NCI-H2227 (cell line): ENCODE measurements around the gene SPAG17.

Source experiments
- DNase-seq: peaks from one replicate; lab custom pipeline; 2025; ENCODE audit not compliant: unreplicated experiment; lab: John Stamatoyannopoulos, UW

SPAG17 gene

DNA sequence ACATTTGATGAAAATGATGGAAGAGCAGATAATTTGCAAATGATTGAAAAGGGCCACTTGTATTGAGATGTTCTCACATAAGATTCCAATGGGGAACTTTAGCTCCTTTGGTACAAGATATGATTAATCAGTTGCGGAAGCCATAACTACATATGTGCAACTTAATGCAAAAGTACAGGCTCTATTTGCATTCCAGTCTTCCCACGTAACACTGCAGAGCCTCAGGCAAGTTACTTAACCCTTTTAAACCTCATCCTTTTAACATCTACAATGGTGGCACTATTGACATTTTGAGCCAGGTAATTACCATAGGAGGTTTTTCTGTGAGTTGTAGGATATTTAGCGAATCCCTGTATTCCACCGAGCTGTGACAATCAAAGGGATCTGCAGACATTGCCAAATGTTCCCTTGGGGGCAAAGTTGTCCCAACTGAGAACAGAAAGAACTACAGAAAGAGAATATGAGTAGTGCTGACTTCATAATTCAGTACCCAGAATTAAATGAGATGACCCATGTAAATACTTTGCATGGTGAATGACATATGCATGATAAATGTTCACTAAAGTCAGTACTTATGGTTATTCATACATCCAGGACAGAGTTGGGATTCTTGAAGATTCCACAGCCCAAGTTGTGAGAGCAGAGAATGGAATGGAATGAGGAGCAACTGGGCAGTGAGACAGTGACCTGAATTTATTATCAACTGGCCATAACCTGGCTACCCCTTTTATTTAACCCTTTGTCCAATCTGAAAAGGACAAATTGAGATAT lies 62.6 kb downstream of the SPAG17 start:
- no peak for DNase-seq

DNA sequence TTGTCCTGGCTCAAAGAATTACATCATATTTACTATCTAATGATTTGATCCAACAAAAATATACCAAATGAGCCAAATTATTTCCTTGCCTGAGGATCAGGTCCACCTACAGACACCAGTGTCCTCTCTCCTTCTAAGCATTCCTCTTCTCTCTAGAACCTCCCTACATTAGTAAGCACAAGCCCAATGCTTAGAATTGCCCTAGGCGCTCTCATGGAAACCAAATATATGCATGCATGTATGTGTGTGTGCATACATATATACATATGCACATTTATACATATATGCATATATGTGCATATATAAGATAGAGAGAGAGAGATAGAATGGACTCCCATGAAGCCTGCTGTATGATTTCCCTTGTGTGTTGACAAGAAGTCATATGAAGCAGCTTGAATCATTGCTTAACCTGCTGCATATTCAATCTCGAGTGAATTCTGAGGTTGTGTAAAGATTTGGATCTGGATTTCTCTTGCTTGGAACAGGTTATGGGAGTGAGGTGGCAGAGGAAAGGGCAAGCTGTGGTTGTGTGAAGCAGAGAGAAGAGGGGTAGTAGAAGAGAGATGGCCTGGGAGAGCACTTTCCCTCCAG lies 66.1 kb downstream of the SPAG17 start:
- DNase-seq, result no peak

DNA sequence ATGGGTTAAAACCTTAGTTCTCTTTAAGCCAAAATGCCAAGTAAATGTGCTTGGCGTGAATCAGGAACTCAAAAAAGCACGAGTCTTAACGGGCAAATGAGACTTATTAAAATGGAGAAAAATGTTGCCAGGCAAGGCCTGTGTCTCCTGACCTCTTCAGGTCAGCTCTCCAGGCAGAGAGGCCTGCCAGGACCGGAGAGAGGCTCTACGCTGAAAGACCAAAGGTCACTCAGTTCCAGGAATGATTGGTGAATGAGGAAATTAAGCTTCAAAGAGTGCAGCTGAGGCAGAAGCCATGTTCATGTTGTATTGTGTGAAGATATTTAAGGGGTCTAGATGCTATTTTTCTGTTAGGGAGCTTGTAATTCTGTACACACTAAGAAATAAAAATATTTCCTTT lies 66.6 kb downstream of the SPAG17 start:
- no peak for DNase-seq

DNA sequence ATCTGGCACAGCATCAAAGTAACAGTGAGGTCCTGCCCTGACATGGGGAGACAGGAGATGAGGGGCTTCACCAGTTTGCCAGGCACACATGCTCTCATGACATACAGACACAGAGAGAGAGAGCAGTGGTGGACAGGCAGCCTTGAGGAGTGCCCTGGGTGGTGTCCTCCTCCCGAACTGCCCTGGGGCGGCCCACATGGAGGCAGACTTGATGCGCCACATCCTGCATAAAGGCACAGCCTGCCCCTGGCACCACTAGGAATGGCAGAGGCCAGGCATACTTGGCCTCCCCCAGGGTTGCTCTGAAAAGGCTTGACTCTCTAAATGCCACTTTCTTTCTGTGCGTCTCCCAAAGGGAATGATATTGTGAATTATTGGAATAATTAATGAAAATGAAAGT lies 67.5 kb downstream of the SPAG17 start:
- no peak for DNase-seq

DNA sequence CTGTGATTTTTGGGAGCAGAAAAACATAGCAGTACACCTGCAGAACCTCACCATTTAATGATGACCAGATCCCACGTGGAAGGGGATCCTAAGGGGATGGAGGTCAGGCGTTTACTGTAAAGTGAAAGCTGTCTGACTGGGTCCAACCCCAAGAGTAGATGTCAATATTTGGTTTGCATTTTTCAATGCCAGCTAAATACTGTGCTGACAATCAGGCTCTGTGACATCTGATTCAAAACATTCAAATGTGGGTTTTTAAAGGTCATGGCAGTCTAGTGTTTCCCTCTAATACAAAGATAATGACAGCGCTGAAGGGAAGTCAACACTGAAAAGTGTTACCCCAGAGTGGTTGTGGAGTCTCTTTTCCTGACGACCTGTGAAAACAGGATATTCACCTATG lies 68.1 kb downstream of the SPAG17 start:
- DNase-seq, result no peak

DNA sequence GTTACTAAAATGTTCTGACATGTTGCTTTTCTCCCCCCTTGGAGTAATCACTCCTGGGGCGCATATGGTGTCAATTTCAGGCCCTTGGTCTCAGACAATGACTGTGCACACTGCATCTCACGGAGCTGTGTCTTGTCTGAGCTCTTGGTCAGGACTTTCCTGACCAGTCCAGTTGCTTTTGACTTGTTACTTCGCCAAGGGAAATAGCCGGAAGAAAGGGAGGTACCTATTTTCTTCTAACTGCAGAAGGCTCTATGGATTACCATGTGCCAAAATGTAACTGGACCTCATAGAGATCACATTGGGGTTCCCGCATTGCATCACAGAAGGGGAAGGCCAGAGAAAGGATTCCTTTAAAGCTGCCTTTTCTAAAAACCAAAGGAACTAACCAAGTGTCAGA lies 68.6 kb downstream of the SPAG17 start:
- no peak for DNase-seq

DNA sequence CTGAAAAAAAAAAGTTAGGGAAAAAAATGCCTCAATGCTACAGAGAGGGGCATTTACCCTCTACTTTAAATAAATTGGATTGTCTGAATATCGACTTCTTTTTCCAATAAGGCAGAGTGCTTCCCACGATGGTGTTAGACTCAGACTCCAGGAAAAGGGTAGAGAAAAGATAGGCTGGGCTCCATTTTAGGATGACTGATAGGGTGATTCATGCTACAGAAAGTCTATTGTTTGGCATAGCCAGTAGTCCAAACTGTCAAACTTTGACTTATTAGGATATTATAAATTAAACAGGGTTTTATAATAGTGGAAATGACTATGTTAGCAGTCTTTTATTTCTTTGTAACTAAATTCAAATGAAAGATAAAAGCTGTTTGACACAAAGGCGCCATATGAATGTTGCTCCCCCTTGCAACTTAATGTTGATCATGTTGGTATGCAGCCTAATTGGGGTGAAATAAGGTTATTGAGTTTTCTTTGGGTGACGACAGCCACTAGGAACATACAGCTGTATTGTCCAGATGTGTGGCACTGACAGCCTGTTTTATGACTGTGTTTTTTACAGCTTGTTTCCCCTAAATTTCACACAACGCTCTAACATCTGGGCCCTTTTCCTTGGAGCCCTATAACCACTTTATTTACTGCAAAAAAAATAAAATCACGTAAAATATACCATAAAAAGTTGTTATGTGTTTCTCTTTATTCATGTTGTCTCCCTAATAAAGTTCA lies 69.3 kb downstream of the SPAG17 start:
- no peak for DNase-seq

DNA sequence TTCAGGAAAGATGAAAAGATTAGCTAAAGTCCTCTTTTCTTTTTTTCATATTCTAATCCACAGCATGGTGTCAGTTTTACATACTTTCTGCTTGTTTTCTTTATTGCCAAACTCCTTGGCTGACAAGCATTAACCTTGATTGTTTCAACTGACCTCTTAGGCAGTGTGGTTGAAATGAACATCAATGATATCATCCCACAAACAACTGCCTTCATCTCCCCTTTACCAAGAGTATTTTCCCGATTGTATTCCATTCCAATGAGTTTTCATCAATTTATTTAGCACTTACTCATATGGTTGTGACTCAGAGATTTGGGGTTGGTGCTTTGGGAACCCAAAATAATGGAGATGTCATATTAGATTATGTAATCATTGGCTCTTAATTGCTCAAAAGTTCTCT lies 71.8 kb downstream of the SPAG17 start:
- DNase-seq, result no peak

DNA sequence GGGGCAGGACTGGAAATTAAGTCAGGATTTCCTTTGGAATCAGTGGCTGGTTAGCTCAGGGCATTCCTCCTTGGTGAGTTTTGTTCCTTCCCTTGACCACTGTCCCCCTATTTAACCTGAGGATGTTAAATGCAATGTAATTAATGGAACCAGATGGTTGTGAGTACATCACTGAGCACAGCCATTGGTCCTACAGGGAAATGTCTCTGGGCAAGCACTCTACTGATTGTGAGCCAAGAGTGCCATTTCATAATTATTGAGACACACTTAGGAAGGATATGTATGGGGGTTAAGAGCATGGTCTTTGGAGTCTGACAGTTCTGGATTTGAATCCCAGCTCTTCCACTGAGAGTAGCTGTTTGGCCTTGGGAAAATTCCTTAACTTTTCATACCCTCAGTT lies 74.4 kb downstream of the SPAG17 start:
- DNase-seq, result no peak

DNA sequence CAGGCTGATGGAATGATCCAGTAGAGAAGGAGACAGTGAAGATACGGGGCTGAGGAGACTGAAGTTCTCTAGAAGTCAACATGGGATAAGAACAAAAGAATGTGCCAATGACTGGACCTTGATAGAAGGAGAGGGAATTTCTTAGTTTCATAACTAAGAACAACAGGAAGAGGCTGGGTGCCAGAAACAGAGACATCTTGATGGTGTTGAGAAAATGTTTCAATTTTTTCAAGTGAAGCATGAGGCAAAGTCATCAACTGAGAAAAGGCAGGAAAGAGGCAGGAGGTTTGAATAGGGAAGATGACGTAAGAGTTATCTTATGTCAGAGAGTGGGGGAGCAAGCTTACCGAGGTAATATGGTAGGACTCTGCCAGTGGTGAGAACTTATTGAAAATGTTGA lies 80.1 kb downstream of the SPAG17 start:
- no peak for DNase-seq

DNA sequence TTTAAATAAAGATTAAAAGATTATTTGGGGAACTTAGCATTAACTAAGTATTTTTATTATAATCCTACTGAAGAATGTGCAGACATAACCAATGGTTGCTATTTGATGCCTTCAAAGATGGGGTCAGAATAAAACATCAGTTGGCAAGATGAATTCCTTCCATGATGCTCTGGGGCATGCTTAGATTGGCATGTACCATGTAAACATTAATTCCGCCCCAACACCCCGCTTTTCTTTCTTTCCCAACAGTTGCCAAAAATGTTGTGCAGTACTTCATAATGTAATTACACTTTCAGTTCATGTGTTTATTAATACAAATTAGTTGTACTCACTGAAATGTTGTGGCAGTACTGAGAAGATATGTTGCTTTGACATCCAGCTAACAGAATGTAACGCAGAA lies 82.6 kb downstream of the SPAG17 start:
- DNase-seq, result no peak

DNA sequence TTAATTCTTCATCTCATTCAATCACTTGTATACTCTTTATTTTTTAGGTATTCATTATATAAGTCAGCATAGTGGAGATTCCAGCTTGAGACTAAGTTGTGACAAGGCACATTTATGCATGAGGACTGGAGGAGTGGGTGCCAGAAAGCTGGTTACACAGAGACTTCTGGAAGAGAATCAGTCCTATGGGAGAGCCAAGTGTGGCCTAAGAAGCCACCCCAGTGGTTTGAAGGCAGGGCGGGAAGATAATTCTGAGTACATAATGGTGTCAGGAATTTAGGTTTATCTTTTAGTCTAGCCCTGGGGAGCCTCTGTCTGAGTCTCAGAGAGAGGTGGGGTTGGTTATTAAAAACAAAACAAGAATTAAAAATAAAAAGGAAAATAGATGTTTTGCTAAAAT lies 83.0 kb downstream of the SPAG17 start:
- DNase-seq, result no peak

DNA sequence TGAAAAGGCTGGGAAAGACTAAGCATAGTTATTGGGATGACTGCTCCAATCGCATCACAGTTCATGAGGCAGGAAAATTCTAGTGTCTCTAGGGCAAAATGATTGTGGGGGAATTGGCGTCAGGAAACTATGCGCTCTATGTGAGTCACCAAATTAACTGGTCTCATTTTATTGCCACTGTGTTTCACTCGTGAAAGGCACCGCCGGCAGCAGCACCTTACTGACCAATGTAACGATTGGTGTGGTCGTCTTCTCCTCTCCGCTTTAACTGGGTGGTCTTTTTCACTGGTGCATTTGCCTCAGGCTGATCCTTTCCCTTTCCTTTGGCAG lies 83.5 kb downstream of the SPAG17 start:
- no peak for DNase-seq

DNA sequence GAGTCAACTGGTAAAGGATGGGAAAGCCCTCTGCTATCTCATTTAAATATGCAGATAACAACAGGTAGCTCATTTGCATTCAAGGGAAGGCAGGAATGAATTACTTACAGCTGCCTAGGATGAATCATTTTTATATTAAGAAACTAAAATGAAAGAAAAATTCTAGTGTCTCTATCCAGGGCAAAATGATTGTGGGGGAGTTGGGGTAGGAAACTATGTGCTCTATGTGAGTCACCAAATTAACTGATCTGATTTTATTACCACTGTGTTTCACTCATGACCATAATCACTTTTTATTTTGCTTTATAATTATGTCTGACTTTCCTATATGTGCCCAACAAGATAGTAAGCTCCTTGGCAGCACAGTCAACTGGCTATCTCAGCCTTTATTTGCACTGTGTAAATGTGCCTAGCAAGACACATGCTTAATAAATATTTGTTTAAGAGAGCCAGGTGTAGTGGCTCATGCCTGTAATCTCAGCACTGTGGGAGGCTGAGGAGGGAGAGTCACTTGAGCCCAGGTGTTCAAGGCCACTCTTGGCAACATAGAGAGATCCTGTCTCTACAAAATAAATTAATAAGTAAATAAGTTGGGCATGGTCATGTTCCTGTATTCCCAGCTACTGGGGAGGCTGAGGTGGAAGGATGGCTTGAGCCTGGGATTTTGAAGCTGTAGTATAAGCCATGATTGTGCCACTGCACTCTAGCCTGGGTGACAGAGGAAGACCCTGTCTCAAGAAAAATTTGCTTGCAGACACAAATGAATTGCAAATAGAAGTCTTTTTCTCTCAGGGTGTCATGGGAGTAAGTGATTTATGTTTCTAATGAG lies 84.1 kb downstream of the SPAG17 start:
- DNase-seq, result no peak

DNA sequence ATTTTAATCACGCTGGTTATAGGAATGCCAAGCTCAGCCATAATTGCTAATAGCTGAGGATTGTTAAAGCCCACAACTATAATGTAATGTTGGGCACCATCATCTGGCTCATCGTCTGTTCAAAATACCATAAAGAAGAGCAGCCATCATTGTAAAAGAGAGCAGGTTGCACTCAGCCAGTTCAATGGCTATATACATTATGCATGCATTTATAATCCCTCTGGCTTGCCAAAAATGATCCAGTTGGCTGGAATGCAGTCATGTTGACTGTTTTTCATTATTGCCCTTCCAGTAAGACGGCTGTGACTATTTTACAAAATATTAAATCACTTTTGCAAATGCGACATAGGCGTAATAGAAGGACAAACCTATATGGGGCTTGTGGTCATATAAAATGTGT lies 85.3 kb downstream of the SPAG17 start:
- no peak for DNase-seq

DNA sequence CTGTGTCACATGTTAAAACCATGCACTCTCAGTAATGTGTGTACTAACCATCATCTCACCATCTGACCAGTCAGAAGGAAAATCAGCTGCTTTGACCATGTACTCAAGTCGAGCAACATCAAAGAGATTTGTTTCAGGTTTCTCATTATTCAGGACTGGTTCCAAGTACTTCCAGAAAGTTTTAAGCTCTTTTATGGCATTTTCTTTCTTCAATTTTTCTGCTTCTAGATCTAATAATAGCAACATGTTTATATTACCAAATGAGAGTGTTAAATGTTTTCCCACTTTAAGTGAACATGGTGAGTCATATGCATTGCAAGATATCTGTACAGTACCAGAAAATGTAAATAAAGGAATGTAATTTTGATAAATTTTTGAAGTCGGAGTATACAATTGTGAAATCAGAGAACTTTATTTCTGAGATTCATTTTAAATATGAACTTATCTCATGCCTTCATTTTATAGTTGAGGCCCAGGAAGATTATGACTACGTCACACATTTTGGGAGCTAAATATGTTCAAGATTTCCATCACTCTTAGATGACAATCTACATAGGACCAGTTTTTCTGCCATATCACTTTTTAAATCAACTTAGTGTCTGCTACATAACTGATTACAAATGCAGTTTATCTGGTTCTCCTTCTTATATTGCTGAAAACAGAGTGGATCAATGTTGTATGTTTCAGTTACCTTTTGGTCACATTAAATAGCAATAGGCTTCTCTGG lies 87.2 kb downstream of the SPAG17 start:
- DNase-seq, result no peak

DNA sequence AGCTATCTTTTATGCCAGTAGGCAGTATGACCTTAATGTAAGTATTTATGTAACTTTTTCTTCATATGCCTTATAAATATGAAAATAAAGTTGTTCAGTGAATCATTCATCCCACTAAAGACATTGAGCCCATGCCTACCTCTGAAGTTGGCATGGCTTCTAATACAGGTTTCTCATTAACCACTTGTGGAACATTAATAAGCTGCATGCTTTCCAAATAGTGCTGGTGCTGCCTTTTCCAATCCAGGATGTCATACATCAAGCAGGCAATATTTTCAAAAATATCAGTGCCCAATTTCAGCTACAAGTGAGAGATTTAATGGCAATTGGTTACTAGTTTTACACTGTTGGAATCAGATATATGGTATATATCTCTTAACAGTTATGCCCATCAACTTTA lies 92.0 kb downstream of the SPAG17 start:
- no peak for DNase-seq

DNA sequence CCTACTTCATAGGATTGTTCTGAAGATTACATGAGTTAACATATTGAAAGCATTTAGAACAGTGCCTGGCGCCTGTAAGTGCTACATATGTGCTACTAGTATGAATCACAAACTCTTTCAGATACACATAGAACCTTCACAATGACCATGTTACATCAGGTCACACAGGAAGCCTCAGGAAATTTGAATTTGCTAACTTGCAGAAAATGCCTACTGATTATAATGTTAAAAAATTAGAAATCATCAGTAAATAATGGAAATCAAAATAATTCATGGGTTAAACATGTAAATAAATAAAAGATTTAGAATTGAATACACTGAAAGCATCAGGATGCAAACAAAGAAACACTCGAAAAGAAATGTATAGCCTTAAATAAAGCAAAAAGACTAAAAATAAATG lies 94.9 kb downstream of the SPAG17 start:
- DNase-seq, result no peak

DNA sequence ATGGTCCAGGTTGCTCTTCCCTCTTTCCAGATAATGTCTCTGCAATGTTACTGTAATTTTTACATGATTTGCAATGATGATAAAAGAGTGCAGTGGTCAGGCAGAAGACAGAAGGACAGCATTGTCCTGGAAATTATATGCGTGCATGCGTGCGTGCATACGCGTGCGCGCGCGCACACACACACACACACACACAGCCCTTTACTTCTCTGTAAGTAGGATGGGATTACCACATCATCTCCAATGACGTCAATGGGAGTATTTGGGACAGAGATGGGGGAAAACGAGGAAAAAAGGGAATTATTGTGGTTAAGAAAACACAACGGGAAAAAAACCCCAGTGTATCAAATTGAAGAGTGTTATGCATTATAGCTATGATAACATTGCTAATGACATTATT lies 99.7 kb downstream of the SPAG17 start:
- no peak for DNase-seq

DNA sequence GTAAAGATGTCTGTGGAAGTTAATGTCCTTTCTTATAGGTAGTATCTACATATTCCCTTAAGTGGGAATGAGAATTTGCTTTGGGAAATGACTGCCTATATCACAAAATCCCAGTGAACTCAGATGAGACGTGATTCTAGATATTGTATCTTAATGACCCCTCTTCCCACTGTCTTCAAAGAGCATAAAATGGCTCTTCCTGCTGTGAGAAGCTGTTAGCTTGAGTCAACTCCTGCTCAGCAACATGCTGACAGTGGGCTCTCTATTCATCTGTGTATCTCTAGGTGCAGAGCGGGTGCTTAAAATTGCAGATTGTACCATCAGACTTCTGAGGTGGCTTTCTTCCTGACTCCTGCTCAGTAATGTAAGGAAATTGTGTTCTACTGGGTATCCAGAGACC lies 100.6 kb downstream of the SPAG17 start:
- DNase-seq, result peak; percentile 74

DNA sequence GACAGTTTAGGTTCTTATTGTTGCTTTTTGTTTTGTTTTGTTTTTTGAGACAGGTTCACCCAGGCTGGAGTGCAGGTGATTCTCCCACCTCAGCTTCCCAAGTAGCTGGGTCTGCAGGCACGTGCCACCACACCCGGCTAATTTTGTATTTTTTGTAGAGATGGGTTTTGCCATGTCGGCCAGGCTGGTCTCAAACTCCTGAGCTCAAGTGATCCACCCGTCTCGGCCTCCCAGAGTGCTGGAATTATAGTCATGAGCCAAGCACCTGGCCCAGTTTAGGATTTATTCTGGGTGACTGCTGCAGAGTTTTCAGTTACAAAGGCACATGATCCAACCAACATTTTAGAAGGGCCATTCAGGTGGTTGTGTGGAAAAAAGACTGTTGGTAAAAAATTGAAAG lies 102.0 kb downstream of the SPAG17 start:
- no peak for DNase-seq
